Left ventricle myocardium inferior (tissue), 1 donor: ENCODE measurements around the gene NAV2. TPM values are rescaled to one million over a fixed set of nuclear protein-coding genes. Genes with fewer than 3 reads are reported as not detected.

Experiments used
- DNase-seq: peaks from one replicate; pipeline ENCODE4 v3.0.0-alpha.2; 2020
- H3K27ac ChIP-seq: fragments of 200-600 bp; replicated peaks from 2 replicates; pipeline ENCODE4 v1.8.0; 2021
- H3K27me3 ChIP-seq: fragments of 200-600 bp; 2 replicates; pipeline ENCODE4 v1.8.0; 2021; ENCODE audit warnings: low read depth
- H3K36me3 ChIP-seq: fragments of 200-600 bp; 2 replicates; pipeline ENCODE4 v1.8.0; 2021
- H3K4me1 ChIP-seq: fragments of 200-600 bp; 2 replicates; pipeline ENCODE4 v1.8.0; 2021
- H3K4me3 ChIP-seq: fragments of 200-600 bp; 2 replicates; pipeline ENCODE4 v1.8.0; 2021; ENCODE audit warnings: mild to moderate bottlenecking, moderate library complexity
- H3K9me3 ChIP-seq: fragments of 200-600 bp; replicated peaks from 2 replicates; pipeline ENCODE4 v1.8.0; 2021
- intact Hi-C: fragments of 100-400 bp; cut with micrococcal nuclease; formaldehyde crosslinking; loops from one replicate; pipeline ENCODE4 v1.11.0; 2022
- total RNA-seq: library from RNA; stranded (reverse); fragmentation: NEBNext Ultra II Directional; extraction: Animal tissue kit (Norgen Biotek cat#: 25700); gene quantifications from one replicate; pipeline ENCODE4 v1.2.1, GENCODE V29; 2021
- TF ChIP-seq, protein P1 (sequence below): fragments of 200-600 bp; IDR thresholded peaks from 2 replicates; pipeline ENCODE4 v1.8.0; 2021; ENCODE audit warnings: antibody characterized with exemption, mild to moderate bottlenecking, borderline replicate concordance
- donor health status: DM: no; HTN: yes; CAD: no; lungs with severe emphysema.

The NAV2 gene
- total RNA-seq, 1 donor from 2014 or later = 14.3 TPM

DNA sequence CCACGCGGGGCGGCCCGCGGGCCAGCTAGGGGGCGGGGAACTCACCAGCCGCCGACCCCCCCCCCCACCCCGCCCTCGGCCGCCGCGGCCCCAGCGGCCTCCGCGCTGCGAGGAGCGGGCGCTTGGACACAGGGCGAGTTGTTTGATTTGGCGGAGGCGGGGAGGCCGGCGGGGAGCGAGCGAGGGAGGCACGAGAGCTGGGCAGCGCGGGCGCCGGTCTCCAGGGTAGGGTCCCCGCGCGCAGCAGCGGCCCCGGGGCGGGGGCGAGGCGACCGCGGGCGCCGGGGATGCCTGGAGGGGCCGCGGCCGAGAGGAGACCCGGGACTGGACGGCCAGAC lies 64.4 kb downstream of the NAV2 start:
- H3K27ac ChIP-seq = no peak overlapping the region
- intact Hi-C loops = no loop called here
- TF ChIP-seq, protein P1, sequence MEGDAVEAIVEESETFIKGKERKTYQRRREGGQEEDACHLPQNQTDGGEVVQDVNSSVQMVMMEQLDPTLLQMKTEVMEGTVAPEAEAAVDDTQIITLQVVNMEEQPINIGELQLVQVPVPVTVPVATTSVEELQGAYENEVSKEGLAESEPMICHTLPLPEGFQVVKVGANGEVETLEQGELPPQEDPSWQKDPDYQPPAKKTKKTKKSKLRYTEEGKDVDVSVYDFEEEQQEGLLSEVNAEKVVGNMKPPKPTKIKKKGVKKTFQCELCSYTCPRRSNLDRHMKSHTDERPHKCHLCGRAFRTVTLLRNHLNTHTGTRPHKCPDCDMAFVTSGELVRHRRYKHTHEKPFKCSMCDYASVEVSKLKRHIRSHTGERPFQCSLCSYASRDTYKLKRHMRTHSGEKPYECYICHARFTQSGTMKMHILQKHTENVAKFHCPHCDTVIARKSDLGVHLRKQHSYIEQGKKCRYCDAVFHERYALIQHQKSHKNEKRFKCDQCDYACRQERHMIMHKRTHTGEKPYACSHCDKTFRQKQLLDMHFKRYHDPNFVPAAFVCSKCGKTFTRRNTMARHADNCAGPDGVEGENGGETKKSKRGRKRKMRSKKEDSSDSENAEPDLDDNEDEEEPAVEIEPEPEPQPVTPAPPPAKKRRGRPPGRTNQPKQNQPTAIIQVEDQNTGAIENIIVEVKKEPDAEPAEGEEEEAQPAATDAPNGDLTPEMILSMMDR = no peak
- no peaks in the 10 kb centered on the region for H3K9me3 ChIP-seq
- H3K27me3 ChIP-seq = peaks cover 8% of the 10 kb centered on the region
- H3K36me3 ChIP-seq = no peaks in the 10 kb centered on the region
- peaks cover 24% of the 10 kb centered on the region for H3K4me1 ChIP-seq
- DNase-seq = no peak
- H3K4me3 ChIP-seq = peak overlapping the region; percentile 67

DNA sequence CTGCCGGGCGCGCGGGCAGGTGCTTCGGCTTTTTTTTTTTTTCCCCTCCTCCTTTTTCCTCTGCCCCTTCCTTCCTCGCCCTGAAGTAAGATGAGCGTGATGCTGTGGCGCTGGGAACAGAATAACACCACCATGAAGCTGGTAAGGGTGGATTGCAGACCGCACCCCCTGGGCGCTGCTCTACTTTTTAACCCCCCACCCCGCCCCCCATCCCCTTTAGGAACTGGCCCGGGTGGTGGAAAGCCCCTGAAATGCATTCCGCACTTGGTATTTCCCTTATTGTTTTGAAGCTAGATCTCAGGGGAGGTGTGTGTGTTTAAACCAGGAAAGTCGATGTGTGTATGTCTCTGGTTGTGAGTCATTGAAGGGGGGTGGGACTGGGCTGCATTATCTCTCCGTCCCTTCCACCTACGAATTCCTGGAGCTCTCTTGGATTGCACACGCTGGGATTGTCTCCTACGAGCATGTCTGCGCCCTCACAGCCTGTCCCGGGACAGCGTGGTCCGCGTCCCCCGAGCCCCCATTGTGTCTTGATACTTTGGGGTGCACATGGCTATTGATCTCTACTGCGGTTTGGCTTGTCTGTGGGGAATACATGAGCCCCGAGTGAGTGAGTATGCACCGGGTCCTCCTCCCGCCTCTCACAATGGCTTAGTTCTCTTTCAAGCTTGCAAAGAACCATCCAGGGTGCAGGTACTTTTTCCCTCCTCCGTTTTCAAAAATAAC lies 64.9 kb downstream of the NAV2 start:
- H3K9me3 ChIP-seq = no peaks in the 10 kb centered on the region
- H3K27me3 ChIP-seq = peaks cover 8% of the 10 kb centered on the region
- intact Hi-C loops = no loop called here
- no peaks in the 10 kb centered on the region for H3K36me3 ChIP-seq
- peaks cover 24% of the 10 kb centered on the region for H3K4me1 ChIP-seq
- no peak for DNase-seq
- H3K27ac ChIP-seq = no peak overlapping the region
- TF ChIP-seq, protein P1 = no peak
- peak overlapping the region; percentile 67 for H3K4me3 ChIP-seq

DNA sequence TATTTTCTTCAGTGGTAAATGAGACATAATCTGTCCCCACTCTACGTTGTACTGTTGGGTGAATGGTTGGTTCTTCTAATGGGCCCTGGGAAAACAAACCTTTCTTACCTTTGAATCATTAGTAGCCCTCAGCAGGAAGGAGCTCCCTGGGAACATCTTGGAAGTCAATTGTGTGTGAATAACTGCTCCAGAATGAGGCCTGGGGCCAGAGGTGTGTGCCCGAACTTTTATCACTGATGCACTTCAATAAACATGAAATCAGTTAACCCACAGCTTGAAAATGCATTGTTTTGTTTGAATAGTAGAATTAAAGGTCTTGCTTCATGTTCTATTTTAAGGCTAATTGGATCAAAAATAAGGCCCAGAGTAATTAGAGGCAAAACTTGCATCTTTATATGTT lies 67.1 kb downstream of the NAV2 start:
- TF ChIP-seq, protein P1 = no peak
- intact Hi-C loops = no loop called here
- no peaks in the 10 kb centered on the region for H3K9me3 ChIP-seq
- H3K36me3 ChIP-seq = no peaks in the 10 kb centered on the region
- peaks cover 24% of the 10 kb centered on the region for H3K4me1 ChIP-seq
- H3K4me3 ChIP-seq = no peak overlapping the region
- peaks cover 8% of the 10 kb centered on the region for H3K27me3 ChIP-seq
- H3K27ac ChIP-seq = no peak overlapping the region
- DNase-seq = no peak

DNA sequence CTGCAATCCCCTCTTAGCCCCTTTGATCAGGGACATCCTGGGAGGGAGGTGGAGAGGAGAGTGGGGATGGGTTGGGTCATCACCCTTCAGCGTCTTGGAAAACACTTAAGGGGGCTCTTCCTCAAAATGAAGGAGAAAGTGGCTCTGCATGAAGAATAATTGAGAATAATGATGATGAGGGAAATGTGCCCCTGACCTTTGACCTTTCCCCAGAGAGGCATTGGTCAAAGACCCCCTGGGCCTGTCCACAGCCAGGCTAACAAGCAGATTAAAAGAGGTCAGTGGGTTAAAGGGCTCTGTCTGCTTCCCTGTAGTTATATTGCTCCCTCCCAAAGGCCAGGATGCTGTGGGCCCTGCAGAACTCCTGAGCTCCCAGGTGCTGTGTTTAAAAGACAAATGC lies 68.7 kb downstream of the NAV2 start:
- intact Hi-C loops = no loop called here
- TF ChIP-seq, protein P1 = no peak
- H3K4me1 ChIP-seq = peaks cover 20% of the 10 kb centered on the region

DNA sequence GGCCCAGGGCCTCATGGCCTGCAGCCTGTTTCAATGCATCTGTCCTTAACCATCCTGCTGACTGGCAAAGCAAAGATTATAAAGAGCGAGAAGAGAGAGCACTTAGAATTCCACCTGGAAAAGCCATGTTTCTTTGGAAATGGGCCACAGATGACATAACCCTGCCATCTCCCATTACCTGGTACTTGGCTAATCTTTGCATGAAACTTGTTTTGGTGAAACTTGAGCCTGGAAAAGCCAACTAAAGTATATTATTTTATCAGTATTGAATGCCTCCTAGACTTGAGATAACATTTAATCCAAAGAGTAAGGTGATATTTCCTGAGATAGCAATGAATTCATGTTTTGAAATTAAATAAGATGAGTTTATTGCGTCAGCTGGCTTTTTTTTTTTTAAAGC lies 72.6 kb downstream of the NAV2 start:
- intact Hi-C loops = no loop called here
- TF ChIP-seq, protein P1 = no peak
- H3K36me3 ChIP-seq = no peaks in the 10 kb centered on the region
- no peak overlapping the region for H3K27ac ChIP-seq
- H3K4me1 ChIP-seq = peaks cover 7% of the 10 kb centered on the region
- H3K9me3 ChIP-seq = no peaks in the 10 kb centered on the region
- no peak overlapping the region for H3K4me3 ChIP-seq
- no peak for DNase-seq
- no peaks in the 10 kb centered on the region for H3K27me3 ChIP-seq

More for the DNA sequence above, 68.7 kb downstream of the NAV2 start:
- peaks cover 8% of the 10 kb centered on the region for H3K27me3 ChIP-seq
- no peak for DNase-seq
- H3K36me3 ChIP-seq = no peaks in the 10 kb centered on the region
- H3K4me3 ChIP-seq = no peak overlapping the region
- no peaks in the 10 kb centered on the region for H3K9me3 ChIP-seq
- no peak overlapping the region for H3K27ac ChIP-seq
